GM19468 (cell line): ENCODE measurements around the gene NTM.
"Not testable (repeated sequence)": the region's sequence is repeated elsewhere in the genome, so short reads cannot be mapped to it uniquely, and the experiment has no call there.

Experiments
- ATAC-seq: cut with Tn5 transposase; IDR thresholded peaks from one replicate; pipeline ENCODE4 v1.9.1; 2021; ENCODE audit warnings: mild to moderate bottlenecking, moderate library complexity, moderate number of reproducible peaks; ENCODE audit not compliant: unreplicated experiment; ENCODE audit errors: extremely low read depth

NTM gene

DNA sequence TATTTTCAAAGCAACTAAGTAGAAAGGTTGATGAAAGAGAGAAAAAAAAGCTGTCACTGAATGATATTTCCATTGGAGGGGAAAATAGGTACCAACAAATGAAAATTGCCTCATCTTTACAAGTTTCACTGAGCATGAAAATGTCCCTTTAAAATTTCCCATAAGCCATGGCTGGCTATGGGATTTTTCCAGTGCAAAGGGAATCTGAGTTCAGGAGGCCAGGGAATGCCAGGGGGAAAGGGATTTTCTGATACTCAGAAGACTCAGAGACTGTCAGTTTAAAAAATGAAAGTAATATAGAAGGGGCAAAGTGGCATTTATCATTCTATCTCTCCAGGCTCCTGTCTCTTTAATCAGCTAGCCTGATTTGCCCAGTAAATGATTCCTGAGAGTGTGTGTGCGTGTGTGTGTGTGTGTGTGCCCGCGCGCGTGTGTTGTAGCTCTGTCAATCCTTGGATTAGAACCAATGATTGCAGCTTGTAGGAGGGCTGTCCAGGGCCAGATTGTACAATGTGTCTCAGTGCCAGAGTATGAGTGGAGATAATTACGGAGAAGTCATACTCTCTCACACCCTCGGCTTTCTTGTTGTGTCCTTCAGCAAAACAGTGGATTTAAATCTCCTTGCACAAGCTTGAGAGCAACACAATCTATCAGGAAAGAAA, at the start of gene NTM:
TSS of gene NTM (plus strand) at position 526 of the 662 bp plus-strand sequence.
- ATAC-seq: no peak

DNA sequence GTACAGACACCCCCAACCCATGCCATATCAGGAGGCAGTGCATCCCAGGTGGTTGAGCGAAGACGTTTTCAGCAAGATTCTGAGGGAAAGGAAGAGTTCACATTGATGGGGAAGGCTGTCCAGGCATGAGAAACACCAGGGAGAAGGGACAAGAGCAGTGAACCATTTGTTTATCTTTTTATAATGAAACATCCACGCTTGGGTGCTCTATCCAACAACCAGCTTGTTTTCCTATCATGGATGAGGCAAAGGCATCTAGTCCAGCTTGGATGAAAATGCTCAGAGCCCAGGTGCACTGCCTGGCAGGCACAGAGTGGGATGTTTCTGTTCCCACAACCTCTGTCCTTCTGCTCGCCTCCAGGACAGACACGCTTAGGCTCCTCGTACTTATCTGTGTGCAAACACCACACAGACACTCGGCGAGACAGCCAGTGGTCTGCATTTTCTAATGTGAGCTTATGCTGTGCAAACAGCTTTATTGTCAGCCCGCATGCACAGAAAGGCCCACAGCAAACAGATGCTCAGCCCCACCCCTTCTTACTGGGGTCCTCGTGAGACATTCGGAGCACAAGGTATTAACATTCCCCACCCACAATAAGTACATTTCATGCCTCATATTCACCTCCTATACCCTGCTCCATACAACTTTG, 45.4 kb upstream of the NTM start:
- no peak for ATAC-seq

- ATAC-seq: no peak
Measured at GRCh38 chr11:131326829-131327228, 43.6 kb upstream of the NTM start.

DNA sequence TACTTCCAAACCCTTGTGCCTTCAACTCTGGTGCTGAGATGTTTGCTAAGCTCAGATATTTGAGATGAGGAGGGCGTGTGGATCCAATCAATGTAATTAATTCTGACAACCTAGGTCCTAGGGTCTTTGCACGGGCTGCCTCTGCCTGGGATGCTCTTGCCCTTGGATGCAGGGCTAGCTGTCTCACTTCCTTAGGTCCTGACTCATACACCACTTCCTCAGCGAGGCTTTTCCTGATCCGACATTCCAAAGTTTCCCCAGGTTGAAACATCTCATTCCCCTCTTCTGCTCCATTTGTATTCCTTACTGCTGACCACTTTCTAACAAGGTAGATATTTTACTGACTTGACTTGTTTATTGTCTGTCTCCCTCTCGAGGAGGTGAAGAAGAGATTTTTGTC, 43.0 kb upstream of the NTM start:
- ATAC-seq: no peak

- ATAC-seq: no peak
Measured at GRCh38 chr11:131328843-131329242, 41.6 kb upstream of the NTM start.

- no peak for ATAC-seq
Measured at GRCh38 chr11:131331010-131331409, 39.4 kb upstream of the NTM start.

DNA sequence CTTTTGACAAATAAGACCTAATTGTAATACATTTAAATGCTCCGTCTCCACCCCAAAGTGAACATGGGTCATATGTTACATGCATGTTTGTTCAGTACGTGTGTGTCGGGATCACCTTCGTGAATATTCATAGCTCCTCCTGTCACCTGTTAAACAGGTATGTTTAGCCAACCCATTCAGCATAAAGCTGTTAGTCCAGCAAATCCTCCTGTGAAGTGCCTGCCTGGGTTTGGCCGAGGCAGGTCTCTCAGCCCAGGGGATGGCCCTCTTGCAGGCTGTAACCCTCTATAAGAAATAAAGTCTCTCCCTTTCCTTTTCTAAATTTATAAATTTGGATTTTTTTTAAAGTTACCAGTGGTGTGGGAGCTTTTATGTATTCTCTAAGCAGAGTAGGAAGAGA, 38.9 kb upstream of the NTM start:
- ATAC-seq: no peak

GRCh38 chr11:131334601-131335000, 35.8 kb upstream of the NTM start:
- no peak for ATAC-seq

DNA sequence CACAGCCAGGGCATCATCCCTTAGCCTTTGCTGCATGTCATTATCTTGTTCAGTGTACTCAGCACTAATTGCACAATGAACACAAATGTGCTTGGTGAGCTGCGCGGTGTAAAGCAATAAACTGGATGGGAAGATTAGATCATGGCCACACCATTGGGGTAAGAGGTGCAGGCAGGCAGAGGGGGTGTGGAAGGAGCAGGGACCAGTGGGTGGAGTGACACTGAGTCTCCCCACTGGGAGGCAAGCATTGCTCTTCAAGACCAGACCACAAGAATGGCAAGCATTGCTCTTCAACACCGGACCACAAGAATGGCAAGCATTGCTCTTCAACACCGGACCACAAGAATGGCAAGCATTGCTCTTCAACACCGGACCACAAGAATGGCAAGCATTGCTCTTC, 28.5 kb upstream of the NTM start:
- not testable (repeated sequence) for ATAC-seq

GRCh38 chr11:131342442-131342841, 28.0 kb upstream of the NTM start:
- not testable (repeated sequence) for ATAC-seq

GRCh38 chr11:131345406-131345805, 25.0 kb upstream of the NTM start:
- no peak for ATAC-seq

DNA sequence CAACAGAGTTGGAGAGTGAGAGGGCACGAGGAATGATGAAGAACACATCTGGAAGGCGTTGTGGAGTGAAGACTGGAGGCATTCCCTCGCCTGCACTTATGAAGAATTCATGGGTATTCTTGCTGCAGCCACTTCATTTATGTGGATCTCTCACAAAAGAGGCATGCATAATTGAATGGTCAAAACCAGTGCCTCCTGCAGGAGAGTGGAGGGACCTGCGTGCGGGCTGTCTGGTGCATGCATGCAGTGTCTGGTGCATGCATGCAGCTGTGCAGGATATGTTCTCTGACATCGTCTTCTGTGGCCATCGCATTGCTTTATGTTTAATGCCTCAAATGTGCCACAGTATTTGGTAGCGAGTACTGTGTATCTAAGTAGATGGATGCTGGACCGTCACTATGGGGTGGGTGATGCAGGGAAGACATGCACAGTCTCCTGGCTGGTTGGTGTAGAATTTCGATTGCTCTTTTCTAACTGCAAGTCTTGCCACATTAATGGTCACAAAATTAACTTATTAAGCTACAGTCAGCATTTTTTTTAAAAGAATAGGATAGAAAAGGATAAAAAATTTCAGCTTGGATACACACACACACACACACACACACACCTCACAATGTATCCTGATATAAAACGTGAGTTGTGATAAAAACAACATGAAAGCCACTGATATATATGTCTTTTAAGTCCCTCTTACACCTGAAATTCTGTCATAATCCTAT, 20.9 kb upstream of the NTM start:
- no peak for ATAC-seq

GRCh38 chr11:131350872-131351271, 19.5 kb upstream of the NTM start:
- ATAC-seq: no peak

GRCh38 chr11:131351848-131352247, 18.6 kb upstream of the NTM start:
- ATAC-seq: no peak

- no peak for ATAC-seq
Measured at GRCh38 chr11:131353766-131354165, 16.6 kb upstream of the NTM start.

GRCh38 chr11:131354251-131354701, 16.1 kb upstream of the NTM start:
- ATAC-seq: no peak

GRCh38 chr11:131356206-131356605, 14.2 kb upstream of the NTM start:
- ATAC-seq: no peak

- no peak for ATAC-seq
Measured at GRCh38 chr11:131365329-131365930, 5.0 kb upstream of the NTM start.

DNA sequence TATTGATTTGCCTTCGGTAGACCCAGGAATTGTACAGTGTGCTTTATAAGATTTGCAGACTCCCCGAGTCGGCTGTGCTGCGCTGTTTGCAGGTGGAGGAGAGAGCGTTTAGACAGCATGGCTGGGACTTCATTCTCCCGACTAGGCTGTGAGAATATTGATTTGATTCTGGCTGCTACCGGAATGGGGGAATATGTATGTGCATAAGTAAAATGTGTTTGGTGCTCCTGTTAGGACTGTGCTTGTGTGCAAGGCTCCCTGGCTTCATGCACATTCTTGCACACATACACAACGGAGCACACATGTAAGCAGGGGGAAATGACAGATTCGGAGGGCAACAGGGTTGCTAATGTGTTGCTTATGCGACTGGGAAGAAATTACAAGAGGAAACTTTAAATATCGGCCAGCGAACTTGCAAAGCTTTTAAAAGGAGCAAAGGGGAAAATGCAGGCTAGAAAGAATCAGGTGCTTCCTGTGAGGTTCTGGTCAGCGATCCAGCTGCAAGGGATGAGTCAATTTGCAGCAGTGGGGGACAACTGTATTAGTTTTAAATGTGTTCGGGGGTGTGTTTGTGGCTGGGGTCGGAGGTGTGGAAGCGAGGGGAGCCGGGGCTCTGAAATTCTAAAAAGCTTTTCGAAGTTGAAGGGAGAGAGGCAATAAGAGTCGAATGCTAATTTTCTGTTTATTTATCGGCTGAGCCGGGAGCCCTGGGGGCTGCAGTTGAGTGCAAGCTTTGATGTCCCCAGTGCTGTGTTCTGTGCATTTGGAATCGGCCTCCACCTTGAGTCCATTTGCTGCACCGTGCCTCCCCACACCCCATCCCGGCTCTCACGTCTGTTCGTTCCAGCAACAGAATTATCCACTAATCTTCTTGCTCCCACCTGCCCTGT, 731 bp downstream of the NTM start:
- ATAC-seq: no peak

DNA sequence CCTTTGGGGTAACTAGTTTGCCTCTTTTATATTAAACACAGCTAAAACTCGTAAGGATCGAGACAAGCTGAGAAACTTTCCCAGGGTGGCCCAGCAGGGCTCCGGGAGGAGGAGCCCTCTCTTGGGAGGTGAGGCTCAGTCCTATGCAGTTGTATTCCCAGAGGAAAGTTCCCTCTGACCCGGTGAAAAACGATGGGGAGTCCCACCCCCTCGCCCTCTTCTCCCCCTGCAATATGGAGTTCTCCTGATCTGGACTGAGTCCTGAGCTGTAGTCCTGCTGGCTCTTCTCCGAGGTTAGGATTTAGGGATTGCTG, 1.3 kb downstream of the NTM start:
- no peak for ATAC-seq
